Small intestine (tissue), 7 donors: ENCODE results near the gene HTRA2. TPM values are rescaled to one million over a fixed set of nuclear protein-coding genes. Genes with fewer than 3 reads are reported as not detected.

ENCODE experiments used
- DNase-seq, 2 donors: peaks; one replicate each; pipeline versions ENCODE4 v3.0.0 to v3.0.0-alpha.2; 2013
- FAIRE-seq: peaks from 2 replicates; lab custom pipeline; 2012; peaks lifted over from hg19 to GRCh38; lab: Jason Lieb, UNC
- H3K27ac ChIP-seq, 3 donors: one replicate each; pipeline ENCODE4 v1.5.1; 2013; ENCODE audit warnings: low read length in 2 of 3, mild to moderate bottlenecking in 2 of 3, control low read depth in 1 of 3, inconsistent platforms in 1 of 3, low read depth in 1 of 3, moderate library complexity in 1 of 3
- H3K27me3 ChIP-seq, 3 donors: one replicate each; pipeline ENCODE4 v1.6.1; 2013; ENCODE audit warnings: low read length in 3 of 3, inconsistent platforms in 1 of 3; ENCODE audit not compliant: control insufficient read depth in 3 of 3, insufficient read depth in 3 of 3
- H3K36me3 ChIP-seq, 3 donors: one replicate each; pipeline ENCODE4 v1.6.1; 2013; ENCODE audit warnings: low read length in 3 of 3, inconsistent platforms in 1 of 3, low read depth in 1 of 3, mild to moderate bottlenecking in 1 of 3, moderate library complexity in 1 of 3; ENCODE audit not compliant: control insufficient read depth in 3 of 3, insufficient read depth in 2 of 3
- H3K4me1 ChIP-seq, 3 donors: one replicate each; pipeline ENCODE4 v1.6.1; 2013; ENCODE audit warnings: low read length in 2 of 3, inconsistent platforms in 1 of 3, low read depth in 1 of 3, mild to moderate bottlenecking in 1 of 3, moderate library complexity in 1 of 3; ENCODE audit not compliant: control insufficient read depth in 3 of 3, insufficient read depth in 2 of 3
- H3K4me3 ChIP-seq, 3 donors: one replicate each; pipeline ENCODE4 v1.5.1; 2013; ENCODE audit warnings: low read length in 3 of 3, control low read depth in 1 of 3, inconsistent platforms in 1 of 3, low read depth in 1 of 3, mild to moderate bottlenecking in 1 of 3, moderate library complexity in 1 of 3
- H3K9me3 ChIP-seq, 2 donors: one replicate each; pipeline ENCODE4 v1.6.1; 2013; ENCODE audit warnings: low read depth in 1 of 2, low read length in 1 of 2; ENCODE audit not compliant: control insufficient read depth in 2 of 2, insufficient read depth in 1 of 2
- WGBS, 3 donors: extraction: QIAGEN DNeasy Blood & Tissue Kit; methylation state at CpG; one replicate each; pipeline ENCODE4 v1.1.7; 2013; 5-methylcytosine and 5-hydroxymethylcytosine counted together
- polyA plus RNA-seq, 4 donors: library from polyadenylated mRNA; stranded (reverse) in 3 of 4; unstranded in 1 of 4; fragments of 200-250 nt in 3 of 4; fragments of 120-200 nt in 1 of 4; gene quantifications; one replicate each; pipeline versions ENCODE4 v1.2.1 to v1.2.3, GENCODE V29; 2013
- donor health status: healthy with polysubstance abuse.
- donor health status: control.
- donor health status: control.
- donor health status: Bipolar disorder and iron deficiency.
- donor health status: healthy.

HTRA2 gene
- polyA plus RNA-seq, 4 donors, result 20.4 to 42.3 (median 28.1) TPM

DNA sequence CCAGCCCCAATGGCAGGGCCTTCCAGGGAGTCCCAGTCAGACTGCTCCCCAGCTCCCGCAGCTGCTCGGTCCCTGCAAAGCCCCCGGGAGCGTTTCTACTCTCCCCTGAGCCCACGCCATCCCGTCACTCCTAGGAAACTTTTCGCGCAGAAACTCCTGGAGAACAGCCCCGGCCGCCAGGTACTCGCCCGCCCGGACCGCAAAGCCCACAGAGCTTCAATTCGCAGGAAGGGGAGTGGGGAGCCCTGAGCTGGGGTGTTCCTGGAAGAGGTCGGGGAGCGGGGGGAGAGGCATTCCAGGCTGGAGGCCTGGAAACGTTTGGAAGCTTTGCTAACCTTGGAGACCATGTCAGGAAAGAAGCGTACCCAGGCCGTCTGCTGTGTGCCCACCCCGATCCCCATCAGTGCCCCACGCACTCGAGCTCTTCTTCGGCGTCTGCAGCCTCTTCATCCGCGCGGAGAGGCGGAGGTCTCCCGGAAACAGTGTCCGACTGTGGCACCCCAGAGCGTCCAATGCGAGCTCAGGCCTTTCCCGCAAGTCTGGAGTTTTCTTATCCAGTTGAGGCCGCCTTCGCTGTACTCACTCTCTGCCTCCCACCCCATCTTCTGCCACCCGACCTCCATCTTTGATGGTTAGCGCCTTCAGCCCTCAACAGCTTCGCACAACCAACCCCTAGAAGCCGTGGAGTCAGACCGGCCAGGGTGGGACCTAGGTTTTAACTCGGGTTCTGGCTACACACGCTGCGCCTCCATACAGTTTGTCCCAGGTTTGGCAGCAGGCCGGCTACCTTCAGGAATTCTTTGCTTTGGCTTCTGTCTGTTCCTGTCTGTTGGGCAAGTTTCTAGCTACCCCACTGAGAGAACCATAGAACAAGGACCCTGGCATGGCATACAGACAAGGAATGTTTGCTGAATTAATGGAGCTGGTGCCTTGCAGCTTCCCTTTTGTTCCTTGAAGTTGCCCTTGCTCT lies 25.9 kb upstream of the HTRA2 start:
- H3K4me3 ChIP-seq, result peak overlapping the region; percentile 3 to 85 (median 82)
- peak overlapping the region; percentile 94 to 98 (median 97) for H3K27ac ChIP-seq
- peaks cover 3 to 55% (median 9%) of the 10 kb centered on the region in 3 donors for H3K4me1 ChIP-seq
- no peaks in the 10 kb centered on the region for H3K9me3 ChIP-seq
- 12 to 38% (median 26%) methylated on average over 43 to 45 of the region's 45 CpGs for WGBS, 3 donors
- H3K27me3 ChIP-seq, result peaks cover 0 to 39% (median 0%) of the 10 kb centered on the region in 3 donors
- DNase-seq (no peak), FAIRE-seq (no peak)
- H3K36me3 ChIP-seq, result peaks cover 0 to 27% (median 0%) of the 10 kb centered on the region in 3 donors

- FAIRE-seq (no peak), DNase-seq (no peak)
- H3K36me3 ChIP-seq, result peaks cover 0 to 27% (median 0%) of the 10 kb centered on the region in 3 donors
- H3K27me3 ChIP-seq, result peaks cover 0 to 37% (median 0%) of the 10 kb centered on the region in 3 donors
- 94 to 97% (median 95%) methylated on average over 3 of the region's 3 CpGs for WGBS, 3 donors
- H3K4me1 ChIP-seq, result peaks cover 3 to 53% (median 9%) of the 10 kb centered on the region in 3 donors
- peak overlapping the region in 2 of 3 donors; percentile 82 to 85 for H3K4me3 ChIP-seq
- no peaks in the 10 kb centered on the region for H3K9me3 ChIP-seq
- peak overlapping the region in 1 of 3 donors; percentile 98 for H3K27ac ChIP-seq
Measured at GRCh38 chr2:74504591-74504990, 25.1 kb upstream of the HTRA2 start.

- Histone ChIP-seq H3K36me3 (peaks cover 0 to 22% (median 0%) of the 10 kb centered on the region in 3 donors), H3K4me1 (peaks cover 3 to 46% (median 9%) of the 10 kb centered on the region in 3 donors), H3K9me3 (no peaks in the 10 kb centered on the region), H3K27ac (no peak overlapping the region), H3K27me3 (peaks cover 0 to 40% (median 0%) of the 10 kb centered on the region in 3 donors), H3K4me3 (peak overlapping the region in 1 of 3 donors; percentile 33)
- DNase-seq (no peak), FAIRE-seq (no peak)
- WGBS, 3 donors, result 80 to 92% (median 91%) methylated on average over 14 of the region's 14 CpGs
Measured at GRCh38 chr2:74505448-74506246, 24.1 kb upstream of the HTRA2 start.

DNA sequence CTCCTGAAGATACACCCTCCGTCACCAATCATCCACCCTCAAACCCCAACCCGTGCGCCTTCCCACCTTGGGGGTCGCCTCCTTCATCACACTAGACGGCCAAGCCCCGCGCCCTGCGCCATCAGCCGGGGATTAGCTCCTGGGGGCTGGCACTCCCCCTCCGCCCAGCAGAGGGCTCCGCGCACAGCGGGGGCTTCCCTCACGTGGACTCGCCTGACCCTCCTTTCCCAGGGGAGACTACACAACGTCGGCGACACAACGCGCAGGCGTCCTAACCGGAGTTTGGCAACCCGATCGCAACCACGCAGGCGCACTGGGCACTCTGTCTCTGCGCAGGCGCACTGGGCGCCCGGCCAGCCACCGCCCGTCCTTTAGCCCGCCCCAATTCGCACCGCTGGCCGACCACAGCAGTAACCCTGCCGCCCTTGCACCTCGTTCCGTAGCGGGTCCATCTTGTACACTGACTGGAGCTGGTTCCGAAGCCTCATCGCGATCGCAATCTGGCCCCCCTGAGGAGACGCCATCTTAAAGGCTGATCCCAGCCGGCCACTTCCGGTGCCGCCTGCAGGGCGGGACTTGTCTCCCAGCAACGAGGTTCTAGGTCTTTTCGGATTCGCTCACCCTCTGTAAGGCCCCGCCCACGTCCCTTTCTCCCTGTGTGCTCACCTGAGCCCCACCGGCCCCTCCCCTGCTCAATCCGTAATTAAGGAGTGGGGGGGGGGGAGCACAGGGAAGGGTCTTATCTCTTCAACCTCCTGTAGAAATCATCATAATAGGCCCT lies 22.4 kb upstream of the HTRA2 start, which contains the start of gene PCGF1:
PCGF1 (minus strand) TSS at position 551 of the 781 bp plus-strand sequence; CDS start at position 524, 27 bp downstream.
- FAIRE-seq, result no peak
- Histone ChIP-seq H3K27me3 (peaks cover 0 to 49% (median 8%) of the 10 kb centered on the region in 3 donors), H3K36me3 (peaks cover 0 to 21% (median 0%) of the 10 kb centered on the region in 3 donors), H3K9me3 (no peaks in the 10 kb centered on the region), H3K27ac (peak within 1 kb of the TSS; percentile 91 to 100 (median 97)), H3K4me1 (peaks cover 3 to 35% (median 9%) of the 10 kb centered on the region in 3 donors), H3K4me3 (peak within 1 kb of the TSS; percentile 70 to 87 (median 75))
- peak; percentile 99 for DNase-seq
- WGBS, 3 donors, result 0 to 1% (median 0%) methylated on average over 51 to 56 of the region's 56 CpGs

DNA sequence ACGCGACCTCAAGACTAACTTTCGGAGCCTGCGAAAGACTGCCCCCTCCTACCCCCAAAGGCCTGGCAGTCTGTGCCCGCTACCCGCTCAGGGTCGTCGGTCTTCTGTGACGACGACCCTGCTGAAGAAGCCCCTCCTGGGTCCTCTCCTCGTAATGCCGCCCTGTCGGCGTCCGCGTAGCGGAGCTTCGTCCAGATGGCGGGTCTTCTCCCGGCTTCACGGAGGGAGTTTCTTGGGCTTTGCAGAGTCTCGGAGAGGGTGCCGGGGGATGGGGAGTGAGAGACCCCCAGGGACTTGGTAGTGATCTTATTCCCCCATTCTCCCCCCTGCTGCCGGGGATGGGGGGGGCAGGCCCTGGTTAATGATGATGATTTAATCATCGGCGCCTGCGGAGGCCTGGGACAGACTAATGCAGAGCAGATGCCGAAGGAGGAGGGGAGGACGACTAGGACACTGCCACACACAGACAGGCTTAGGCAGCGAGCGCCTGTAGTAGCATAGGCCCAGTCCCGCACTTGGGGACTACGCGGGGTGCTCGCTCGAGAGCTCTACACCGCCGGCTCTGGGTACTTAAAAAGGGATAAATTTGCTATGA lies 21.7 kb upstream of the HTRA2 start:
- Histone ChIP-seq H3K9me3 (no peaks in the 10 kb centered on the region), H3K27me3 (peaks cover 0 to 51% (median 14%) of the 10 kb centered on the region in 3 donors), H3K4me3 (peak overlapping the region; percentile 54 to 87 (median 75)), H3K4me1 (peaks cover 3 to 35% (median 9%) of the 10 kb centered on the region in 3 donors), H3K27ac (peak overlapping the region; percentile 91 to 100 (median 97)), H3K36me3 (peaks cover 0 to 21% (median 0%) of the 10 kb centered on the region in 3 donors)
- FAIRE-seq (no peak), DNase-seq (peak; percentile 48 to 67)
- 5 to 10% (median 7%) methylated on average over 38 of the region's 38 CpGs for WGBS, 3 donors

DNA sequence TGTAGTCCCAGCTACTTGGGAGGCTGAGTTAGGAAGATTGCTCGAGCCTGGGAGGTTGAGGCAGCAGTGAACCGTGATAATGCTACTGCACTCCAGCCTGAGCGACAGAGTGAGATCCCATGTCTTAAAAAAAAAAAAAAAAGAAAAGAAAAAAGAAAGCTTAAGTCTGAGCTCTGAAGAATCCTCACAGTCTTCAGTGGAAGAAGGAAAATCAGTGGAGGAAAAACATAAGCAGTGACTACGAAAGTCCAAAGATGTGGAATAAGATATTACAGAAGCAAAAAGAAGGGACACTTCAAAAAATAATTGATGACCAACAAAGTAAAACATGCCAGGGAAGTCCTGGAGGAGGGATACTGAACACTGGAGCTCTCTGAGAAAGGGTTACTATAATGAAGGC lies 19.5 kb upstream of the HTRA2 start:
- H3K4me3 ChIP-seq, result no peak overlapping the region
- no peak overlapping the region for H3K27ac ChIP-seq
- WGBS, 3 donors, result 83 to 86% (median 86%) methylated on average over 4 of the region's 4 CpGs
- H3K9me3 ChIP-seq, result peaks cover 0 to 4% of the 10 kb centered on the region in 2 donors
- peaks cover 0 to 13% (median 0%) of the 10 kb centered on the region in 3 donors for H3K36me3 ChIP-seq
- FAIRE-seq (no peak), DNase-seq (no peak)
- peaks cover 3 to 28% (median 11%) of the 10 kb centered on the region in 3 donors for H3K4me1 ChIP-seq
- peaks cover 4 to 70% (median 33%) of the 10 kb centered on the region in 3 donors for H3K27me3 ChIP-seq
